Endometrium (tissue), 2 donors: ENCODE data around the gene BABAM2.
A peak's percentile ranks its signal among the peaks of the same experiment; 100 is the strongest.
"Not testable (repeated sequence)": the region's sequence is repeated elsewhere in the genome, so short reads cannot be mapped to it uniquely, and the experiment has no call there.

Experiments used
- FAIRE-seq: peaks from 2 replicates; lab custom pipeline; 2012; peaks lifted over from hg19 to GRCh38; lab: Jason Lieb, UNC
- donor health status: control.
- donor health status: control.

The BABAM2 gene

DNA sequence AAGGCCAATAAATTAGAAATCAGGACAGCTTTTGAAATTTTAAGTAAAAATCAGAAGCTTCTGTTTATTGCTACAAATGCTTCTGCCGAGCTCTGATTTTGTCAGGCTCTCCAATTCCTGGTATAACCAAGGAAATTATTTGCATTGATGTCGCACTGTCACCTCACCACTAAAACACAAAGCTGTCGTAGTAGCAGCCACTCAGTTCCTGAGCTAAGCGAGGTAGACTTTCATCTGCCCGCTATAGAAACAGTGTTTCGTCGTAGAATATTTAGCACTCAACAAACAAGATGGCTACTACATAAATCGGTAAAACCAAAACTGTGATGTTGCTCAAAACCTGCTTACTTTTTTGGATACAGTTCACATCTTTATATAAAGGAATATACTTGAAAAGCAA is 360.8 kb downstream of the BABAM2 start:
- FAIRE-seq = no peak

DNA sequence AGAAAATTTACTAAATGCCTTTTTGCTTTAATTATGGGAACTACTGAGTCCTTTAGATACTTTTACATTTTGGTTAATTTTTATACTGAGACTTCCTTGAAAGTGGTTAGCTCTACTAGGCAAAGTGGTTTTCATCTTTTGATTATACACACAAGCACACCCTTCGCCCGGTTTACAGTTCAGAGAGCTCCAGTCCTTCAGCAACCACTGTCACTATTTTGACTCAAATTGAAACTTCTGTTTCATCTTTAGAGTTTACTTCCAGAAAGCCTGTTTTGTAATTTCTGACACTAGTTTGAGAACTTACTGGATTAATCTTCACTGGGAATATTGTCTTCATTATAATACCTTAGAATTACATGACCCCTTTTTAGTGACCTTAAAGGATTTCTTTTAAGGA is 361.8 kb downstream of the BABAM2 start:
- FAIRE-seq = no peak

DNA sequence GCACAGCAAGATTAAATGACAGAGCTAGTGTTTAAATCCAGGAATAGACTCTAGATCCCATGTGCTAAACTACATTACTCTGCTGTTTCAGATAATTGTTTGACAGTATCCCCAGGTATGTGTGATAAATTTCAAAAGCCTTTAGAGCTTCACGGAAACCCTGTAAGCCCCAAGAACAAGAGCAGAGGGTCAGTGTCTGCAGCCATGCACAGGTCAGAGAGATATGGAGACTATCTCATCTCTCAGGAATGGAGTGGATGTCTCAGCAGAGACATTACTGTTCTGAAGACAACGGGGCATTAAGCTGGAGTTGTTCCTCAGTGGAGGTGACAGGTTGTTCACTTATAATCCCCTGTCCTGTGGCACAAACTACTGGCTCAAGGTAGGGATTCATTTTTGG is 363.0 kb downstream of the BABAM2 start:
- no peak for FAIRE-seq

DNA sequence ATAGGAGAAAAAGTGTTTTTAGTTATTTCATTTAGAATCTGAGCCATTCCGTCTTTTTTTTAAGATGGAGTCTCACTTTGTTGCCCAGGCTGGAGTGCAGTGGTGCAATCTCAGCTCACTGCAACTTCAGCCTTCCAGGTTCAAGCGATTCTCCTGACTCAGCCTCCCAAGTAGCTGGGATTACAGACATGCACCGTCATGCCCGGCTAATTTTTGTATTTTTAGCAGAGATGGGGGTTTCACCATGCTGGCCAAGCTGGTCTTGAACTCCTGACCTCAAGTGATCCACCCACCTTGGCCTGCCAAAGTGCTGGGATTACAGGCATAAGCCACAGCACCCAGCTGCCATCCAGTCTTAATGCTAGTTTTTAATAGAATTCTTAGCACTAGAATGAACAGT is 364.7 kb downstream of the BABAM2 start:
- FAIRE-seq = not testable (repeated sequence)

DNA sequence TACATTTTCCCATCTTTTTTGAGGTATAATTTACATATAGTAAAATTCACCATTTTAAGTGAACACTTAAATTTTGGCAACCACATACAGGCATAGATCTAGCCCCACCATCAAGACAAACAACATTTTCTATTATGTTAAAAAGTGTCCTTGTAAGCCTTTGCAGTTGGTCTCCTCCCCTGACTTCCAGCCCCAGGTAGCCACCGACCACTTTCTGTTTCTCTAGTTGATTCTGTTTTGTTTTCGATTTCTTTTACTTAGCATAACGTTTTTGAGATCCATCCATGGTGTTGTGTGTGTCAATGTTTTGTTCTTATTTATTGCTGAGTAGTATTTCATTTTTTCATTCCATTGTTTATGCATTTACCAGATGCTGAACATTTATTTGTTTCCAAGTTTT is 366.7 kb downstream of the BABAM2 start:
- FAIRE-seq = no peak

DNA sequence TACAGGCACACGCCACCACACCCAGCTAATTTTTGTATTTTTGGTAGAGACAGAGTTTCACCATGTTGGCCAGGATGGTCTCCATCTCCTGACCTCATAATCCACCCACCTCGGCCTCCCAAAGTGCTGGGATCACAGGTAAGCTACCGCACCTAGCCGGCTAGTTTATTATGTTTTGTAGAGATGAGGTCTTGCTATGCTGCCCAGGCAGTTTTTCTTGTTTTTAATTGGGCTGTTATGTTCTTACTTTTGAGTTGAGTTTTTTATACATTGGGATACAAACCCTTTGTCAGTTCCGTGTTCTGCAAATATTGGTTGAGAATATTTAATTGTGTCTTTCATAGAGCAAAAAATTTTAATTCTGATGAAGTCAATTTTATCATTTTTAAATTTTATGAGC is 368.7 kb downstream of the BABAM2 start:
- FAIRE-seq = not testable (repeated sequence)

DNA sequence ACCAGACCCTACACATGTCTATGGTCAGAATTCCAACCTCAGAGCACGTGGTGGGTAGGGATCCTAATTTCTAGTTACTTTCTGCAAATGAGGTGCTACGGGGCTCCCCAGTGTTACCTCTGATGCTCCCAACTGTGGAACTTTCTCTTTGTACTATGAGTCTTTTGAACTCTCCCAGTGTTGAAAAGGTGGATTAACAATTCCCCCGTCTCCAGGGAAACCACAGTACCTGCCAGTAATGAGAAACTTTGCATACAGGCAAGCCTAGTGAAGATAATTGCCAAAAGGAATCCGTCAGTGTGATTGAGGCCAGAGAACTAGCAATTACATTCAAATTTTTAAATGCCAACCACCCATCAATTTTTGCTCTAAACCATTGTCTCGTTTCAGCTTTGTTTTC is 373.2 kb downstream of the BABAM2 start:
- no peak for FAIRE-seq

DNA sequence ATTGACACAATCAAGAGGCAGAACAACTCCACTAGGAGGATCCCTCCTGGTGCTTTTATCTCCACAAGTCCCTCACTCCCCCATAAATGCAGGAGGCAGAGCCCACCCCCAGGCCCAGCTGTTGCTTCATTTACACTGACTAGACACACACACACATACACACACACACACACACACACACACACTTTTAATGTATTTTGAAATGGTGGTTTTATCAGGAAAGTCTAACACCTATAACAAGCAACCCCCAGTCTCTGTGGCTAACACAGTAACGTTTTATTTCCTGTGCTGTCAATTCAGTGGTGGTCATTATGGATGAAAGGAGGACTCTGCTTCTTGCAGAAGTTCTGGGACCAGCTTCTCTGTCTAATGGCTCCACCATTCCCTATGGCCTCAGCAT is 376.8 kb downstream of the BABAM2 start:
- FAIRE-seq = no peak

DNA sequence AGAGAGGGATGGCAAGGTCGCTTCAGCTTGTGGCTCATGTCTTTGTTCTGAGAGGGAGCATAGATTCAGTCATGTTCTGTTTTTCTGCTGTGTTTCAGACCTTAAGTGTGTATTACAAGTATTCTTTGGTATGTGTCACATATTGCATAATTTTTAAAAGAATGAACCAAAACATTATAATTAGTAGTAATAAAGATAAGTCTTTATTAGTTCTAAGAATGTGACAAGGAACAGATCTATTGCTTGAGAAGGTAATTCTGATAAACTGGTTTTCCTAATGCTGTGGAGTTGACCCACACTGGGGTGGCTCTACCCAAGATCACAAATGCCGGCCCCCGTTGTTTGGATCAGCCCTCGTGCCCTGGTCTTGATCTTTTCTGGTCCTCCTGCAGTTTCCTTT is 377.9 kb downstream of the BABAM2 start:
- FAIRE-seq = no peak

DNA sequence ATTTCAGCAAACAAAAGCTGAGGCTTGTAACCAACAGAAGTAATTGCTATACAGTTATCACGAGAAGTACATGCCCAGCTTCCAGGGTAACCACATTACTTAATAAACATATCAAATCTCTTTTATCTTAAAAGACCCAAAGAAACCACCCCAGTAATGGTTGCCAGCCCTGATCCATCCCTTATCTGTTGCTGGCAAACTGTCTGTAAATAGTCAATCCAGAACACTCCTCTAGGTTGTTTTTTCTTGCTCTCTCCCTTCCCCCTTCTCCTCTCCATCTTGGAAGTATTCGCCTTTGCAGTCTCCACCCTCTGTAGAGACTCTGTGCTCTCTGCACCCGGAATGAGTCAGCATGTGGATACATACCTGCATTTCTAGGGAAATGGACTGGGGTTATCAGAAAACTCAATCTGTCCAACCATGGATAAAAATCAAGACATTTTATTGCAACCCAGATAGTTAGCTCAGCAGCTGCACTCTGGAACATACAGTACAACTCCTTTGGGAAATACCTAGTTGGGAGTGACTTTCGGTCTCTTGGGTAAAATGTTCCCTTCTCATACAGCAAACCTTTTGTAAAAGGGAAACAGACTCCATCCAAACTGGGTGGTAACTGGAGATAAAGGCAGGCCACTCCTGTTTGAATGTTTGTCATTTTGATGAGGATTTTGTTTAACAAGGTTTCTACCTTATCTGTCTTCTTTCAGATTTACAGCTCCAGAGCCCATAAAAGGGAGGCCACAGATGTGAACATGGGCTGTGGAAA is 378.7 kb downstream of the BABAM2 start:
- FAIRE-seq = no peak

DNA sequence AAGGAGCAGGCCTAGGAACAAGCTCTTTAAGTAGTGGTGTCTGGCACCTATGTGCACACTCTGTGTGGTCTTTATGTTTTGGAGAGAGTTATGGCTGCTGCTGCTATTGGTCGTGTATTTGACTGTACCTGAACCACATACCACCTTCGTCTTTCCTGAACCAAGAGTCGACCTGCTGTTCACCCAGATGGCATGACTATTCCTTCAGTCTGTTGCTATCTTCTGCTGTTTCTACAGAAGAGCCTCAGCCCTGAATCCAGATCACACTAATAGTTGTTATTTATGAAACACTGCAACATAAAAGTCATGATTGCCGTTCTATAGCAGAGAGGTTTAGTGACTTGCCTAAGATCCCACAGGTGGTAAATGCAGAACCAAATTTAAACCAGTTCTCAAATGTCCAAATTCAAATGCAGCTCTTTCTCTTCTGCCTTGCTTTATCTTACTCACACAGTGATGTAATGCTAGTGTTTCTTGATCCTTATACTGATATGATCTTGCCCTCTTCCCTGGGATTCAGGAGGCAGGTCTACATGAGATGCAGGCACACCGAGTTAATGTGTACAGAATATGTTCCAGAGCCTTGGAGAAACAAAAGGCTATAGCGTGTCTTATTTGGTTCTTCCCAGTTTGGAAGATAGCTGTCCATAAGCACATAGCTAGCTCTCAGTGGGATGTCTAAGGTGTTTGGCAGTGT is 380.1 kb downstream of the BABAM2 start:
- FAIRE-seq = no peak

DNA sequence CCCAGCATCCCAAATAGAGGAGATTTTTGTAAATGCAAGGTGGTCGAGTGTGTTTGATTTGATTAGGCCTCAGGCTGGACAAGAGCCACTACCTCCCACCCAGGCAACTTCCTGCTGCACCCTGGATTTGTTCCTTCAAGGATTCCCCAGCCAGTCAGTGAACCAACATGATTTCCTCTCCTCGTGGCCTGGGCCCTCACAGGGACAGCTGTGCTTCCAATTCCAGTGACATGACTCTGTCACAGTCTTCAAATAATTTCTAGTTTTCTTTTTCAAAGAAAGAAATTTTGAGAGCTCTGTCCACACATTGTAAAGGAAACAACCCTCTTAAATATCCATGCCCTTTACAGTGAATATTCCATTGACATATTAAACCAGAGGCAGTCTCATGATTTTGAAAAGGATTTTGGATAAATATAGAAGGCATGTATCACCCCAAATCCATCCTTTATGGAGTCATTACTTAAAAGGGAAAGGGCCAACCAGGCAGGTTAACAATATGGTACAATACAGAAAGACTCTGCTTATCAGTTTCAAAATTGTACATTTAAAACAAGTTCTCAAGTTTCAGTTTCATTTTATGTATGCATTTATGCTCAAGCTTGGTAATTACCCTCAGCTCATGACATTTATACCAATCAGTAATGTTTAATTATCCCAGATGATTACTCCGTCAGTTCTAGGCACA is 380.8 kb downstream of the BABAM2 start:
- FAIRE-seq = no peak

DNA sequence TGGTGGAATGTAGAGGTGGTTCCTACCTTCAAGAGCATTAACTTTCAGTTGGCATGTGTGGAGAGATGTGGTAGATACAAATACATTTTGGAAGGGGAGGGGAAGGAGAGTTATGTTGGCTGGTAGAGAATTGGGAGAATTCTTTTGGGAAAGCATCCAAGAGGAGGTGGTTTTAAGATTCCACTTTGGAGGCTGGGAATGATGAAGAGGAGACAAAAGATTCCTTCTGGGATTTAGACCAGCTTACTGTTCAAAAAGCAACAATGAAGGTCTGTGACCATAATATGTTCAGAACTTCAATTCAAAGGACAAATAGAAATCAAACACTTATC is 381.4 kb downstream of the BABAM2 start:
- no peak for FAIRE-seq

DNA sequence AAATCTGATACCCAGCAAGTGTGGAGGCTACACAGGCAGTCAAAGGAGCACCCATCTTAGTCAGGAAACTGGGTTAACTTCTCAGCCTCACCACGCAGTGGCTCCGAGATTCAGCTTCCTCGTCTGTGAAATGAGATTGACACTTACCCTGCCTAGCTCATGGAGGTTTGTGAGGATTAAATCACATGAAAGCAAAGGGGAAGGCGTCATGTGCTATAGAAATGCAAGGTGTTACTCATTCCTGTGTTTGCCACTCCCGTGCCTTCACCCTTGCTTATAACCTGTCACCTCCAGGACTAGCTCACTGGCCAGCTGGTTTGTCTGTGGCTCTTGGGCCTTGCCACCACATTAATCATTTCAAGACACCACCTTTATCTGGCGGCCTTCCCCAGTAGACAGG is 383.2 kb downstream of the BABAM2 start:
- no peak for FAIRE-seq

DNA sequence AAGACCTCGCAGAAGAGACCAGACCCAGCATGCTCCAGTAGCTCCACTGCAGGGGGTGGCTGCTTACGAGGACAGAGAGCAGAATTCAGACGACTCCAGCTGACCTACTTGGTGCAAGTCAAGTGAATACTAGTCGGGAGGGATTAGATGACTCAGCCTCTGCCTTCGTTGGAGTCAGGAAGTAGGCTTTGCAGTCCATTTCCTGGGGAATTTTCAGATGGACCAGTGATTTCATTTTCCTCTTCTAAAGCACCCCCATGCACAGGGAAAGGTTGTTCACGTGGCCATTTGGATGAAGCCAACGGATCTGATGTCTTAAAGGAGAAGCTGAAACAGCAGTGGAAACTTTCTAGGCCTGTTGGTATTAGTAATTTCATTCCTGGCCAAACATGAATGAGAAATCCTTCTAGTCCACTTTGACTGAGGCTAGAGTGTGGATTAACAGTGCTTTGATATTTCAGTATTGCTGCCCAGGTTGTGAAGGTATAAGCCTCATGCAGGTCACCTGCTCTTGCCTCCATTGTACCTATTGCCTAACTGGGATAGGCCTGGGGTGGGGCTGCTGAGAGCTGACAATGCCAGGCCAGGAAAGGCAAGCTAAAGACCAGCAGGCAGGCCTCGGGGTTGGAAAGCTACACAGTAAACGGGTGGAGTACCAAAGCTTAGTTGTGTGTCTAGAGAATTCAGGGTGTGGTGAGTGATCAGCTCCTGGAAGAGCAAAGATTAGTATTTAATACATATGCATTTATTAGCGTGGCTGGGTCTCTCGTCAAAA is 384.6 kb downstream of the BABAM2 start:
- no peak for FAIRE-seq

DNA sequence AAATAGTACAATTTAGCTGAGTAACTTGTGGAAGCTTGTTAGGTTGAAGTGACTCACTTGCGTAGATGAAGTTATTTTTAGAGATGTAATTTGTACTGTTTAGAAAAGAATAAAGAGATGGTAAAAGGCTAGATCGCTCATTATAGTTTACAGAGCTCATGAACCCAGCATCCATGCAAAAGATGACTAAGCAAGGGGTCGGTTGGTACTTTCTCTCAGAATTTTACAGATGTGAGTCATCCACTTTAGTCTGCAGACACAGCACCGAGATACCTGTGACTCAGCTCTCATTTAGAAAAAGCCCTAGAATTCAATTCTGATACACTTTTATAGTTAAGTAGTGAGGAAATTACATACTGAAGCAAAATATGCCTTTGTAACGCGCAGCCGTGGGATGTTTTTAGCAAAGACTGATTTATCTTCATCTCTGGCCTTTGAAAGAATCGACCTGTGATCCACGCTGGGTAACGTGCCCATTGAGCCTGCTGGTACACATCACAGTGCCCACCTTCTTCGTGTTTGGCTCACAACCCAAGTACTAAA is 385.6 kb downstream of the BABAM2 start:
- FAIRE-seq = peak; percentile 31

DNA sequence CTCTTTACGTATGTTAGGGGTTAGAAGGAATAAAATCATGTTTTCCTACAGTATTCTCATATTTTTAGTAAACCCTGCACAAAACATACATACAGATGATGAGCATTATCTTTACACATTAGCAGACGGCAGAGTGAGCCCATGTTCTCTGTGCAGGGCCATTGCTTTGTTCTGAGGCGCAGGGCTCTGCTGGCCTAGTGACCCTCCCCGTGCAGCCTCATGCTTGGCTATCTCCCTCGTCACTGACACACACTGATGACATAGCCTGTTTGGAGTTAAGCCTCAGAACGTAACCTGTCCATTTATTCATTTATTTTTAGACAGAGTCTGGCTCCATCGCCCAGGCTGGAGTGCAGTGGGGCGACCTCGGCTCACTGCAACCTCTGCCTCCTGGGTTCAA is 386.3 kb downstream of the BABAM2 start:
- FAIRE-seq = no peak

DNA sequence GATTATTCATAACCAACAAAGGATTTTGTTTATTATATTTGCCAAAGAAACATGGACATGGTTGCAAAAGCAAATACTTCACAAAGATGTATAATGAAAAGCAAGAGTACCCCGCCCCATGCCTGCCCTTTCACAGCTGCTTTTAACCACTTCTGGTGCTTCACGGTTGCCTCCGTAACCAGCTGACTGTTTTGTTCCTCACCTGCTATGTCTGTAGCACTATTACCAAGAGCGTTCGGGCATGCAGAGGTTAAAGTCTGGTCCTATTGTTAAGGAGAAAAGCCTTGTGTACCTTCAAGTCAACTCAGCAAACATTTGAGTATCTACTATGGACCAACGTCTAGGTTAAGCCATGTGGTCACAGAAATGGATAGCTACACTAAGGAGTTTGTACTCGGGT is 386.9 kb downstream of the BABAM2 start:
- FAIRE-seq = no peak

DNA sequence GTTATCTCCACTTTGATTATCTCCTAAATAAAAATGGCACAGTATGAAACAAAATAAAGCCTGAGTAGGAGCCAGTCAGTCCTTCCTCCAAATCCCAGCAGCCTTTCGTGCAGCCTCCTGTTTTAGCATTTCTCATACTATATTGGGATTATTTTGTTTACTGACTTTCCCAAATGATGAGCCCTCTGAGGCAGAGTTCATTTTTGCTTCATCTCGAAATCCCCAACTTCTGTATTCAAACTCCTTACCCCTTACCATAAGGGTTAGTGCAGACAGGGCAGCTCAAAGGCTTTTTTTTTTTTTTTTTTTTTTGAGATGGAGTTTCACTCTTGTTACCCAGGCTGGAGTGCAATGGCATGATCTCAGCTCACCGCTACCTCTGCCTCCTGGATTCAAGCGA is 388.8 kb downstream of the BABAM2 start:
- no peak for FAIRE-seq

DNA sequence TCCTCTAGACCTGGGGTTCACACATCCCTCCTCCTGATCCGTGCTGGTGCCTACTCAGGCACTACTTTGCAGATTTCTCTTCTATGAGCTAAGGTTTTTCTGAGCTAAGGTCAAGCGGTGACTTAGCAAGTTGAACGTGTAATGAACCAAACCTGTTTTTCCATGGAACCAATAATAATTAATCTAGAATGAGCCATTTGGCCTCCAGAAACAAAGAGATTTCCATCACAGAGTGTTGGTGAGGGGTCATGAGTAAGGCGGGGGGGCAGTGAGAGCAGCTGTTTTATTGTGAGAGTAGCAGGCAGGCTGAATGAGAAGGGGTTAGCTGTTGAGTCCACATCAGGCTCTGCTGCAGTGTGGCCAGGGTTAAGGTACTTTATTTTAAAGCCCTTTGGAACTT is 390.1 kb downstream of the BABAM2 start:
- no peak for FAIRE-seq

DNA sequence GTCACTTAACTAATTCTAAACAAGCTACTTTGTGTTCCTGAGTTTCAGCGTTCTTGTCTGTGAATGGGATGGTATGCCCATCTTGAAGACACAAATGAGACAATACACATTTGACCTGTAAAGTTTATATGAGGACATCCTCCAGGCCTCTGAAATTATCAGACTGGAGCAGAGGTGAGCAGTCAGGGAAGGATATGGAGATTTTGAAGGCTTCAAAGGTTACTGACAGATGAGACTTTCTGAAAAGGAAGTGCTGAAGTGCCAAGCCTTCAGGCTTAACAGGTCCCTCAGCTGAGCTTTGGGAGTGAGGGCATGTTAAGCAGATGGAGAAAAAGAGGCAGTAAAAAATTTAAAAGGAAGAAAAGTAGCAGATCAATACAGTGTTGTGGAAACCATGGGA is 391.2 kb downstream of the BABAM2 start:
- no peak for FAIRE-seq

DNA sequence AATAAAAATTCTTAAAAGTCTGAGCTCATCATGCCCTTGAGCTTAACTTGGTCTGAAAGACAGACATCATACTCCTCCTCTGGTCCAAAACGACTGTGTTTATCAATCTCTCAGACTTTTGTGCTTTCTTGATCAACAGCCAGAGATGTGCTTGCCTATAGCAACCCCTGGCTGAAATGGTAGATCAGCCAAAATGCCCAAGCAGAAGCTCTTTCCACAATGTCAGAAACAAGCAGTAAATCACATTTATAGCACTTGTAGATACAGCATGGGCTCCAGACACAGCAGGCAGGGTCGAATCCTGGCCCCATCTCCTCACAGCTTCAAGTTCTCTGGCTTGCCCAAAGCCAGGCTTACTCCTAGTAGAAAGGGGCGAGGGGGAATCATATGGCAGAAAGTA is 391.7 kb downstream of the BABAM2 start:
- no peak for FAIRE-seq
